Upper lobe of left lung (tissue), 4 donors: ENCODE data around the gene CDK5RAP1.

Experiments
- CTCF ChIP-seq, 6 experiments: fragments of 450-650 bp in 4 of 6; fragments of 200-600 bp in 2 of 6; sonication (generic) in 2 of 6; IDR thresholded peaks; one replicate each; pipeline ENCODE4 v1.5.1; 2016 to 2019; ENCODE audit warnings: antibody characterized with exemption in 6 of 6
- EP300 ChIP-seq, 4 donors: sonication (generic); formaldehyde crosslinking; IDR thresholded peaks; one replicate each; pipeline ENCODE4 v1.5.1; 2017; ENCODE audit warnings: antibody characterized with exemption in 4 of 4, control low read depth in 2 of 4
- POLR2A ChIP-seq, 4 donors: fragments of 450-650 bp; IDR thresholded peaks; one replicate each; pipeline ENCODE4 v1.5.1; 2016 to 2017; ENCODE audit warnings: antibody characterized with exemption in 4 of 4, mild to moderate bottlenecking in 2 of 4
- POLR2AphosphoS5 ChIP-seq, 2 donors: sonication (generic); formaldehyde crosslinking; IDR thresholded peaks; one replicate each; pipeline ENCODE4 v1.5.1; 2017; ENCODE audit warnings: antibody characterized with exemption in 2 of 2

DNA sequence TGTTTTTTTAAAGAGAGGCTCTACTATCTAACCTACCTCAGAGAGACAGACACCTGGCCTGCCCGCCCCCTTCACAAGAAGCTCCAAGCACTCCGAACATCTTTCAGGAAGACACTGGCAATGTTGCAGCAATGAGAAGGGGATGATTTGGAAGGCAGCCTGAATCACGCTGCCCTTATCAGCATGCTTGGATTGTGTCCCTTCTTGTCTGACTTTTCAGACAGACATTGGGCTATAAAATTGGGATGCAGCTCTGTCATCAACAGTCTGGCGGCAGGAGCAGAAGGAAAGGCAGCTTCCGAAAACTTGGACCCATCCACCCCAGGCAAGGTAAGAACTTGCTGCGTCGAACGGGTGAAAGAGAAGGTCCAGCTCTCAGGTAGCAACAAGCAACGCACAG is 56.0 kb downstream of the CDK5RAP1 start:
- TF ChIP-seq CTCF (IDR thresholded peaks at IDR 0.05) (no peak), EP300 (IDR thresholded peaks at IDR 0.05) (no peak), POLR2AphosphoS5 (IDR thresholded peaks at IDR 0.05) (no peak), POLR2A (IDR thresholded peaks at IDR 0.05) (no peak)
